H9 (cell line): Measurements from ENCODE around the gene ZNF57. TPM values are rescaled to one million over a fixed set of nuclear protein-coding genes. Genes with fewer than 3 reads are reported as not detected.

Experiments used
- DNase-seq: peaks from one replicate; pipeline ENCODE4 v3.0.0-alpha.2; 2017
- H2AFZ ChIP-seq: one replicate; pipeline ENCODE4 v1.6.1; 2013; ENCODE audit warnings: mild to moderate bottlenecking, low read length, control low read depth, moderate library complexity
- H2AK5ac ChIP-seq: 2 replicates; pipeline ENCODE4 v1.6.1; 2013; ENCODE audit warnings: low read length, control low read depth, mixed read lengths; ENCODE audit not compliant: insufficient read length
- H2BK120ac ChIP-seq: one replicate; pipeline ENCODE4 v1.6.1; 2013; ENCODE audit warnings: low read depth, mild to moderate bottlenecking, low read length, control low read depth, inconsistent platforms; ENCODE audit not compliant: poor library complexity, severe bottlenecking
- H2BK12ac ChIP-seq: 2 replicates; pipeline ENCODE4 v1.6.1; 2013; ENCODE audit warnings: low read length, control low read depth, mixed read lengths, low read depth; ENCODE audit not compliant: insufficient read length
- H2BK15ac ChIP-seq: 2 replicates; pipeline ENCODE4 v1.6.1; 2013; ENCODE audit warnings: low read depth, low read length, control low read depth
- H2BK20ac ChIP-seq: one replicate; pipeline ENCODE4 v1.6.1; 2013; ENCODE audit warnings: low read depth, mild to moderate bottlenecking, low read length, control low read depth, inconsistent platforms; ENCODE audit not compliant: poor library complexity, severe bottlenecking
- H2BK5ac ChIP-seq: 2 replicates; pipeline ENCODE4 v1.6.1; 2013; ENCODE audit warnings: low read length, control low read depth, mixed read lengths; ENCODE audit not compliant: insufficient read length
- H3K14ac ChIP-seq: 2 replicates; pipeline ENCODE4 v1.6.1; 2013; ENCODE audit warnings: low read length, control low read depth; ENCODE audit not compliant: insufficient read depth
- H3K18ac ChIP-seq: 2 replicates; pipeline ENCODE4 v1.6.1; 2013; ENCODE audit warnings: low read depth, mild to moderate bottlenecking, mixed read lengths, low read length, control low read depth; ENCODE audit not compliant: insufficient read length
- H3K23ac ChIP-seq: 2 replicates; pipeline ENCODE4 v1.6.1; 2013; ENCODE audit warnings: low read length, control low read depth, mixed read lengths, low read depth; ENCODE audit not compliant: insufficient read length
- H3K23me2 ChIP-seq: 2 replicates; pipeline ENCODE4 v1.6.1; 2013; ENCODE audit warnings: low read depth, mild to moderate bottlenecking, mixed read lengths, low read length, control low read depth; ENCODE audit not compliant: insufficient read length, poor library complexity, severe bottlenecking
- H3K27ac ChIP-seq: 2 replicates; pipeline ENCODE4 v1.5.1; 2013; ENCODE audit warnings: low read length, control low read depth, mixed read lengths, low read depth; ENCODE audit not compliant: insufficient read length
- H3K27me3 ChIP-seq: 2 replicates; pipeline ENCODE4 v1.6.1; 2013; ENCODE audit warnings: low read length, control low read depth, inconsistent platforms; ENCODE audit not compliant: insufficient read depth
- H3K4ac ChIP-seq: 2 replicates; pipeline ENCODE4 v1.6.1; 2013; ENCODE audit warnings: low read depth, mild to moderate bottlenecking, control low read depth, inconsistent platforms, low read length, moderate library complexity
- H3K4me1 ChIP-seq: 2 replicates; pipeline ENCODE4 v1.6.1; 2013; ENCODE audit warnings: low read length, control low read depth, inconsistent platforms; ENCODE audit not compliant: insufficient read depth
- H3K4me2 ChIP-seq: 2 replicates; pipeline ENCODE4 v1.6.1; 2013; ENCODE audit warnings: low read length, control low read depth, mixed read lengths; ENCODE audit not compliant: insufficient read length, insufficient read depth
- H3K56ac ChIP-seq: 2 replicates; pipeline ENCODE4 v1.6.1; 2013; ENCODE audit warnings: low read depth, mild to moderate bottlenecking, mixed read lengths, low read length, control low read depth; ENCODE audit not compliant: insufficient read length
- H3K79me1 ChIP-seq: 2 replicates; pipeline ENCODE4 v1.6.1; 2013; ENCODE audit warnings: low read depth, mild to moderate bottlenecking, moderate library complexity, low read length, control low read depth, inconsistent platforms; ENCODE audit not compliant: insufficient read depth, poor library complexity, severe bottlenecking
- H3K79me2 ChIP-seq: 2 replicates; pipeline ENCODE4 v1.6.1; 2013; ENCODE audit warnings: low read length, control low read depth, inconsistent platforms; ENCODE audit not compliant: insufficient read depth
- H3K9ac ChIP-seq: 2 replicates; pipeline ENCODE4 v1.6.1; 2013; ENCODE audit warnings: low read length, control low read depth, mixed read lengths; ENCODE audit not compliant: insufficient read length; ENCODE audit errors: extremely low read depth
- H3K9me3 ChIP-seq: one replicate; pipeline ENCODE4 v1.6.1; 2013; ENCODE audit warnings: low read depth, low read length, inconsistent platforms; ENCODE audit not compliant: control insufficient read depth
- H3T11ph ChIP-seq: one replicate; pipeline ENCODE4 v1.6.1; 2013; ENCODE audit warnings: mild to moderate bottlenecking, low read length, control low read depth, inconsistent platforms
- H4K20me1 ChIP-seq: one replicate; pipeline ENCODE4 v1.6.1; 2013; ENCODE audit not compliant: control insufficient read depth, insufficient read length, insufficient read depth
- H4K5ac ChIP-seq: 2 replicates; pipeline ENCODE4 v1.6.1; 2013; ENCODE audit warnings: low read depth, mild to moderate bottlenecking, mixed read lengths, low read length, control low read depth; ENCODE audit not compliant: insufficient read length
- H4K8ac ChIP-seq: replicated peaks from 2 replicates; pipeline ENCODE4 v1.6.1; 2013; ENCODE audit warnings: low read length, control low read depth, mixed read lengths, low read depth; ENCODE audit not compliant: insufficient read length
- H4K91ac ChIP-seq: 2 replicates; pipeline ENCODE4 v1.6.1; 2013; ENCODE audit warnings: low read depth, mild to moderate bottlenecking, moderate library complexity, mixed read lengths, low read length, control low read depth; ENCODE audit not compliant: insufficient read length
- H3K27ac Mint-ChIP-seq, 3 experiments: 2 replicates in 2 of 3; 3 replicates in 1 of 3; pipeline ENCODE4 v1.8.0; 2020 to 2021; ENCODE audit warnings: mixed read lengths in 3 of 3, mild to moderate bottlenecking in 1 of 3, moderate library complexity in 1 of 3
- H3K27me3 Mint-ChIP-seq: 2 replicates; pipeline ENCODE4 v1.8.0; 2021; ENCODE audit warnings: low read depth, mild to moderate bottlenecking, moderate library complexity, mixed read lengths
- H3K36me3 Mint-ChIP-seq, 3 experiments: 2 replicates in 2 of 3; 3 replicates in 1 of 3; pipeline ENCODE4 v1.8.0; 2020 to 2021; ENCODE audit warnings: low read depth in 3 of 3, mixed read lengths in 3 of 3; ENCODE audit not compliant: insufficient read depth in 1 of 3
- H3K4me1 Mint-ChIP-seq, 2 experiments: 2 replicates each; pipeline ENCODE4 v1.8.0; 2020; ENCODE audit warnings: mixed read lengths in 2 of 2
- H3K4me3 Mint-ChIP-seq, 2 experiments: 2 replicates in 1 of 2; 3 replicates in 1 of 2; pipeline ENCODE4 v1.8.0; 2020 to 2021; ENCODE audit warnings: mild to moderate bottlenecking in 2 of 2, mixed read lengths in 2 of 2, moderate library complexity in 1 of 2
- H3K9me3 Mint-ChIP-seq, 2 experiments: 2 replicates in 1 of 2; 3 replicates in 1 of 2; pipeline ENCODE4 v1.8.0; 2020; ENCODE audit warnings: mild to moderate bottlenecking in 2 of 2, mixed read lengths in 2 of 2, moderate library complexity in 1 of 2
- CTCF ChIP-seq: fragments of 200-600 bp; sonication (generic); conservative IDR thresholded peaks from 3 replicates; pipeline ENCODE4 v1.8.0; 2021; ENCODE audit warnings: antibody characterized with exemption, mild to moderate bottlenecking
- WGBS: extraction: QIAGEN DNeasy Blood & Tissue Kit; methylation state at CpG from one replicate; pipeline ENCODE4 v1.1.7; 2013; ENCODE audit warnings: missing lambda C conversion rate, low lambda C conversion rate, mixed read lengths; ENCODE audit not compliant: insufficient read length; ENCODE audit errors: extremely low coverage; 5-methylcytosine and 5-hydroxymethylcytosine counted together
- total RNA-seq: library from RNA; stranded (reverse); gene quantifications from 2 replicates; pipeline ENCODE4 v1.2.1, GENCODE V29; 2021

The ZNF57 gene
- total RNA-seq, 1 experiment from 2014 or later: 7.8 TPM

DNA sequence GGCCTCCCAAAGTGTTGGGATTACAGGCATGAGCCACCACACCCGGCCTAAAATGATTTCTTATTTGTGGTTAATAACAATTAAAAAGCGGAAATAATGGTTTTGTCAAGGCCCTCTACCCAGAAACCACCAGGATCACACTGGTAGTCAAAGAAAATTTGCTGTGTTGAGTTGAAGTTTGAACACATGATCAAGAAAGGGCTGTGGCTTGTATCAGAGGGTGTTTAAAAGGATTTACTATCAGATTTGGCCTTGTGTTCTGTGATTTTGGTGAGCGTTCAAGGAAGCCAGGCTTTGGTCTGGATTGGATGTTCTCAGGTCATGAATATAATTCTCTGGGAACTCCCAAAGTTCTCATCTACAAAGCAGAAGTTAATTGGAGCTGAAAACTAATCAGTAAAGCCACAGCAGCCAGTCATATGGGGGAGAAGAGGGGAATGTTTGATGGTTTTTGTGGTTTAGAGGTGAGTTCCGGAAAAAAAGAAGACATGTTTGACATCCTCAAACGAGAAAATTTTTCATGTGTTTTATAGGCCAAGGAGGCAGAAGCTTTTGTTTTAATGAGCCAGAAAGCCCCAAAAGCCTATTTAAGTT is 44.2 kb upstream of the ZNF57 start:
- Histone ChIP-seq H3K23ac (no peak overlapping the region), H2BK12ac (no peak overlapping the region), H2AK5ac (no peak overlapping the region), H3K23me2 (no peaks in the 10 kb centered on the region), H4K8ac (no peak overlapping the region), H3K9me3 (peaks cover 69% of the 10 kb centered on the region), H3K18ac (no peak overlapping the region), H2BK20ac (no peak overlapping the region), H4K5ac (no peak overlapping the region), H3K79me1 (no peaks in the 10 kb centered on the region), H3K4me1 (no peaks in the 10 kb centered on the region), H3K14ac (no peak overlapping the region), H2BK120ac (no peak overlapping the region), H3K79me2 (no peaks in the 10 kb centered on the region), H2AFZ (no peak overlapping the region), H2BK15ac (no peak overlapping the region), H2BK5ac (no peak overlapping the region), H3T11ph (no peak overlapping the region), H3K27ac (no peak overlapping the region), H4K91ac (no peak overlapping the region), H3K9ac (no peak overlapping the region), H3K4me2 (no peak overlapping the region), H3K4ac (no peak overlapping the region), H3K27me3 (no peaks in the 10 kb centered on the region), H4K20me1 (no peaks in the 10 kb centered on the region), H3K56ac (no peak overlapping the region)
- Mint-ChIP-seq H3K27ac (no peak overlapping the region), H3K4me3 (no peak overlapping the region), H3K36me3 (peaks cover 46 to 67% (median 53%) of the 10 kb centered on the region in 3 experiments), H3K9me3 (peaks cover 81 to 86% of the 10 kb centered on the region in 2 experiments), H3K27me3 (peaks cover 9% of the 10 kb centered on the region), H3K4me1 (no peaks in the 10 kb centered on the region)
- TF ChIP-seq CTCF: no peak
- no peak for DNase-seq
- WGBS: no CpG with 5 or more reads among the region's 5 CpGs
